GM10266 (cell line): ENCODE measurements around the gene POLK.

Source experiments
- DNase-seq: peaks from one replicate; pipeline ENCODE4 v3.0.0; 2012; ENCODE audit errors: extremely low spot score
- CTCF ChIP-seq: IDR thresholded peaks from 2 replicates; pipeline ENCODE4 v1.5.1; 2012; ENCODE audit warnings: mild to moderate bottlenecking, low read depth; ENCODE audit not compliant: control insufficient read depth, insufficient read depth; ENCODE audit errors: missing control alignments

Gene POLK

GRCh38 chr5:75511435-75512382 is at the start of gene POLK, which contains the start of gene CERT1:
Gene POLK, plus strand, starts transcription at chr5:75511891.
Gene CERT1, minus strand, starts transcription at chr5:75511629. Its CDS starts 422 bp downstream, at chr5:75511207.
- peak; percentile 93 for DNase-seq
- TF ChIP-seq CTCF = no peak

- no peak for DNase-seq
Measured at GRCh38 chr5:75463726-75464125, 48.0 kb upstream of the POLK start.

GRCh38 chr5:75465480-75465879 is 46.2 kb upstream of the POLK start:
- no peak for TF ChIP-seq CTCF
- no peak for DNase-seq

More at GRCh38 chr5:75463726-75464125, 48.0 kb upstream of the POLK start:
- TF ChIP-seq CTCF = no peak

- TF ChIP-seq CTCF = no peak
- DNase-seq = no peak
Measured at GRCh38 chr5:75466006-75466716, 45.5 kb upstream of the POLK start.

GRCh38 chr5:75468593-75468992 is 43.1 kb upstream of the POLK start:
- no peak for DNase-seq
- TF ChIP-seq CTCF = no peak

- TF ChIP-seq CTCF = no peak
- no peak for DNase-seq
Measured at GRCh38 chr5:75469017-75469416, 42.7 kb upstream of the POLK start.

- no peak for DNase-seq
Measured at GRCh38 chr5:75471193-75471592, 40.5 kb upstream of the POLK start.

More at GRCh38 chr5:75471193-75471592, 40.5 kb upstream of the POLK start:
- no peak for TF ChIP-seq CTCF
